GM12873 (cell line): ENCODE results near the gene CELA3B.

ENCODE experiments used
- CTCF ChIP-seq: IDR thresholded peaks from 2 replicates; pipeline ENCODE4 v1.5.1; 2012; ENCODE audit warnings: low read depth, mild to moderate bottlenecking, moderate library complexity, low read length, control low read depth; ENCODE audit not compliant: insufficient read depth; ENCODE audit errors: missing control alignments

The CELA3B gene

GRCh38 chr1:22018583-22019559, 42.0 kb downstream of the CELA3B start:
- TF ChIP-seq CTCF = peak; percentile 61

GRCh38 chr1:22021061-22021460, 44.2 kb downstream of the CELA3B start:
- no peak for TF ChIP-seq CTCF

- TF ChIP-seq CTCF = peak; percentile 20
These were observed 47.9 kb downstream of the CELA3B start for GRCh38 chr1:22024485-22025367.

GRCh38 chr1:22025368-22026155, 48.7 kb downstream of the CELA3B start:
- no peak for TF ChIP-seq CTCF

- TF ChIP-seq CTCF = no peak
These were observed 50.1 kb downstream of the CELA3B start for GRCh38 chr1:22026924-22027289.

GRCh38 chr1:22030057-22030456, 53.2 kb downstream of the CELA3B start:
- TF ChIP-seq CTCF = no peak
